Osteoblast (primary cell): ENCODE results near the gene RBM26. TPM values are rescaled to one million over a fixed set of nuclear protein-coding genes. Genes with fewer than 3 reads are reported as not detected.

Source experiments
- DNase-seq: peaks from one replicate; pipeline ENCODE4 v3.0.0; 2011; ENCODE audit warnings: low spot score, mixed read lengths; ENCODE audit not compliant: insufficient read length; ENCODE audit errors: missing footprints
- H2AFZ ChIP-seq: 2 replicates; pipeline ENCODE4 v1.6.0; 2011; ENCODE audit warnings: mild to moderate bottlenecking, low read length
- H3K27ac ChIP-seq: 2 replicates; pipeline ENCODE4 v1.5.1; 2011; ENCODE audit warnings: mild to moderate bottlenecking, low read depth, low read length, moderate library complexity
- H3K27me3 ChIP-seq: 2 replicates; pipeline ENCODE4 v1.6.0; 2012; ENCODE audit warnings: mild to moderate bottlenecking, control low read depth, inconsistent platforms, low read length, moderate library complexity; ENCODE audit not compliant: insufficient read depth
- H3K36me3 ChIP-seq: 2 replicates; pipeline ENCODE4 v1.5.1; 2011; ENCODE audit warnings: mild to moderate bottlenecking, low read length, control low read depth, moderate library complexity; ENCODE audit not compliant: insufficient read depth
- H3K4me1 ChIP-seq: 2 replicates; pipeline ENCODE4 v1.5.1; 2011; ENCODE audit warnings: mild to moderate bottlenecking, low read length, control low read depth, moderate library complexity; ENCODE audit not compliant: insufficient read depth
- H3K4me2 ChIP-seq: 2 replicates; pipeline ENCODE4 v1.6.0; 2011; ENCODE audit warnings: mild to moderate bottlenecking, low read length; ENCODE audit not compliant: insufficient read depth
- H3K4me3 ChIP-seq: fragments of 200-600 bp; sonication (generic); 3 replicates; pipeline ENCODE4 v1.5.1; 2012; ENCODE audit warnings: mild to moderate bottlenecking, low read length, inconsistent platforms; ENCODE audit not compliant: insufficient read depth
- H3K79me2 ChIP-seq: 2 replicates; pipeline ENCODE4 v1.6.0; 2012; ENCODE audit warnings: mild to moderate bottlenecking, low read length, control low read depth, inconsistent platforms; ENCODE audit not compliant: insufficient read depth
- H3K9me3 ChIP-seq: 2 replicates; pipeline ENCODE4 v1.5.1; 2011; ENCODE audit warnings: low read depth, low read length, control low read depth
- H4K20me1 ChIP-seq: 2 replicates; pipeline ENCODE4 v1.6.0; 2012; ENCODE audit warnings: mild to moderate bottlenecking, low read length, control low read depth; ENCODE audit not compliant: insufficient read depth
- total RNA-seq: library from RNA; depleted of rRNA; stranded (reverse); fragments of >200 nt; gene quantifications from 2 replicates; pipeline ENCODE4 v1.2.3, GENCODE V29; 2012
- TF ChIP-seq, protein P1 (sequence below): IDR thresholded peaks from 2 replicates; pipeline ENCODE4 v1.5.1; 2011; ENCODE audit warnings: mild to moderate bottlenecking, low read depth, low read length, moderate library complexity; ENCODE audit errors: extremely low read depth

The RBM26 gene
- total RNA-seq, 1 donor: 35.5 TPM

DNA sequence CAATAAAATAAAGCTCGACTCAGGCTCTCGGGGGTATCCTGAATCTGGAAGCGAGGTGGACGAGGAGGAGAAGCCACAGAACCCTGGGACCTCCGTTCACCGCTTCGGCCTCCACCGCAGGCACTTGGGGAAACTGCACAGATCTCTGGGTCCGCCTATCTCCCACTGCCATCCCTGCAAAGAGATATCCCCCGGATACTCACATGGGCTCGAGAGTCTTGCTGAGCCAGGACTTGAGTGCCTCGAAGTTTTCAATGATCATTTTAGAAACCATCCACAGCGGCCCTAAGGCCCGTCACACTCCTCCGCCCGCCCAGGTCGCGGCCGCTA lies 589 bp downstream of the RBM26 start:
- peaks cover 4% of the 10 kb centered on the region for H3K36me3 ChIP-seq
- peak overlapping the region; percentile 92 for H3K27ac ChIP-seq
- peaks cover 37% of the 10 kb centered on the region for H3K4me1 ChIP-seq
- peak overlapping the region; percentile 93 for H2AFZ ChIP-seq
- H3K4me3 ChIP-seq: peak overlapping the region; percentile 80
- DNase-seq: no peak
- peak overlapping the region; percentile 95 for H3K4me2 ChIP-seq
- peaks cover 69% of the 10 kb centered on the region for H3K79me2 ChIP-seq
- no peaks in the 10 kb centered on the region for H3K27me3 ChIP-seq
- H4K20me1 ChIP-seq: peaks cover 33% of the 10 kb centered on the region
- TF ChIP-seq, protein P1, sequence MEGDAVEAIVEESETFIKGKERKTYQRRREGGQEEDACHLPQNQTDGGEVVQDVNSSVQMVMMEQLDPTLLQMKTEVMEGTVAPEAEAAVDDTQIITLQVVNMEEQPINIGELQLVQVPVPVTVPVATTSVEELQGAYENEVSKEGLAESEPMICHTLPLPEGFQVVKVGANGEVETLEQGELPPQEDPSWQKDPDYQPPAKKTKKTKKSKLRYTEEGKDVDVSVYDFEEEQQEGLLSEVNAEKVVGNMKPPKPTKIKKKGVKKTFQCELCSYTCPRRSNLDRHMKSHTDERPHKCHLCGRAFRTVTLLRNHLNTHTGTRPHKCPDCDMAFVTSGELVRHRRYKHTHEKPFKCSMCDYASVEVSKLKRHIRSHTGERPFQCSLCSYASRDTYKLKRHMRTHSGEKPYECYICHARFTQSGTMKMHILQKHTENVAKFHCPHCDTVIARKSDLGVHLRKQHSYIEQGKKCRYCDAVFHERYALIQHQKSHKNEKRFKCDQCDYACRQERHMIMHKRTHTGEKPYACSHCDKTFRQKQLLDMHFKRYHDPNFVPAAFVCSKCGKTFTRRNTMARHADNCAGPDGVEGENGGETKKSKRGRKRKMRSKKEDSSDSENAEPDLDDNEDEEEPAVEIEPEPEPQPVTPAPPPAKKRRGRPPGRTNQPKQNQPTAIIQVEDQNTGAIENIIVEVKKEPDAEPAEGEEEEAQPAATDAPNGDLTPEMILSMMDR: no peak
- H3K9me3 ChIP-seq: no peaks in the 10 kb centered on the region

DNA sequence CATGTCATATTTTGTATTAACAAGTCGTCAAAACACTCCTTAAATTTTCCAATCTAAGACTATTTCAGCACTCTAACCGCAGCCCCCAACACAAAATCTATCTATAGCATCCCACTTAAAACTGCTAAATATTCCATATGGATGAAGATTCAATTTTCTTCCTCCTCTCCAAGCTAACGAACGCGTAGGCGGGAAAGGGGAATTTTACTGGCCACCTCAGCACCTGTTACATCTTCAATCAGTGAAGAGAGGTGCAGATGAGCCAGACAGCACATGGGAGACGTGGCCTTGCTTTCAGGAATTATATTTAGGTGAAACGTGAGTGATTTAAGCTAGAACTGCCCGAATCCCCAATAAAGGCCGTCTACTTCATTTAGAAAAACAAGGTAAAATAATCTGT lies 1.1 kb downstream of the RBM26 start:
- H3K4me1 ChIP-seq: peaks cover 37% of the 10 kb centered on the region
- TF ChIP-seq, protein P1: no peak
- H3K27me3 ChIP-seq: no peaks in the 10 kb centered on the region
- peak overlapping the region; percentile 93 for H2AFZ ChIP-seq
- peak overlapping the region; percentile 95 for H3K4me2 ChIP-seq
- peaks cover 4% of the 10 kb centered on the region for H3K36me3 ChIP-seq
- no peaks in the 10 kb centered on the region for H3K9me3 ChIP-seq
- DNase-seq: no peak
- peaks cover 36% of the 10 kb centered on the region for H4K20me1 ChIP-seq
- H3K79me2 ChIP-seq: peaks cover 73% of the 10 kb centered on the region
- peak overlapping the region; percentile 92 for H3K27ac ChIP-seq
- peak overlapping the region; percentile 80 for H3K4me3 ChIP-seq

DNA sequence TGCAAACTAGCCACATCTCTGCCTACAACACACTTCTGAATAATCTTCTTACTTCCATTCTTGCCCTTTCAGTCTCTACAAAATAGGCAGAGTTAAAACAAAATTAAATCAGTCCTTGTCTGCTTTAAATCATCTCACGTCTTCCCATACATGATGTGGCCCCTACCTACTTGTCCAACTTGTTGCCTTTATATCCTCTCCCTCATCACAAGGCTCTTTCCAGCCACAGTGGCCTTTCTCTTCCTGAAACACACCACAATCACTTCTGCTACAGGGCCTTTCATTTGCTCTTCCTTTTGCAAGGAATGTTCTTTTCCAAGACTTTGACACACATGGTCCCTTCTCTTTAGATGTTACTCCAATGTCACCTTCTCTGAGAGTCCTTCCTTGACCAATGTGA lies 1.7 kb downstream of the RBM26 start:
- Histone ChIP-seq H3K27me3 (no peaks in the 10 kb centered on the region), H3K36me3 (peaks cover 7% of the 10 kb centered on the region), H4K20me1 (peaks cover 36% of the 10 kb centered on the region), H3K27ac (peak overlapping the region; percentile 21), H2AFZ (no peak overlapping the region), H3K4me2 (peak overlapping the region; percentile 95), H3K4me1 (peaks cover 37% of the 10 kb centered on the region), H3K4me3 (peak overlapping the region; percentile 80), H3K9me3 (no peaks in the 10 kb centered on the region), H3K79me2 (peaks cover 80% of the 10 kb centered on the region)
- TF ChIP-seq, protein P1: no peak
- DNase-seq: no peak

DNA sequence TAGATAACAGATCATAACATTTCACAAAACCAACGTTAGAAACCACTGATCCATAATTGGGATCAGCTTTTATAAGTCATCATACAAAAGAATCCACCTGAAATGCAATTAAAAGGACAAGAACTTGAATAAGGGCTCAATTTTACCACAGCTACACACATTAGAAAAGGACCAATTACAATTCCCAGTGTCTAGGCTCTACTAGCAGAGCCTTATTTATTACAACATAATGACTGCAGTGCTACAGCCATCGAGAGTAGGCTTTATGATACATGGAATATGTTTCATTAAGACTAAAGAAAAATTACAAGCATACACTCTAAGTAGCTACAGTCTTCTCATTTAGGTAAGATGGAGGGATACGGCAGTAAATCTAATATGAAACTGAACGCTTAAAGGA lies 2.9 kb downstream of the RBM26 start:
- Histone ChIP-seq H3K79me2 (peaks cover 92% of the 10 kb centered on the region), H3K4me1 (peaks cover 37% of the 10 kb centered on the region), H4K20me1 (peaks cover 42% of the 10 kb centered on the region), H3K36me3 (peaks cover 8% of the 10 kb centered on the region), H3K27me3 (no peaks in the 10 kb centered on the region), H3K27ac (peak overlapping the region; percentile 18), H3K4me3 (peak overlapping the region; percentile 80), H3K4me2 (peak overlapping the region; percentile 95), H3K9me3 (no peaks in the 10 kb centered on the region), H2AFZ (no peak overlapping the region)
- TF ChIP-seq, protein P1: no peak
- peak; percentile 73 for DNase-seq
